HepG2 (cell line): ENCODE data around the gene GPC3. TPM values are rescaled to one million over a fixed set of nuclear protein-coding genes. Genes with fewer than 3 reads are reported as not detected.

Experiments used
- ATAC-seq: fragments of 200-7000 bp; cut with Tn5 transposase; 3 replicates; pipeline ENCODE4 v1.9.1; 2020; ENCODE audit warnings: mild to moderate bottlenecking, moderate library complexity
- BruUV-seq: library from RNA; stranded (reverse); fragments of 400-500 nt; replicated peaks from 2 replicates; lab custom pipeline; 2021; lab: Mats Ljungman, UMichigan
- CTCF ChIA-PET: fragments of 300-600 bp; formaldehyde crosslinking; extraction: SDS; loops from one replicate; lab custom pipeline; 2021; ENCODE audit warnings: low total read pairs, inconsistent platforms, low intra/inter-chr PET ratio; lab: Yijun Ruan, JAX
- POLR2A ChIA-PET: fragments of 350-600 bp; sonication (Branson Sonifier 250); formaldehyde crosslinking; loops from one replicate; lab custom pipeline; 2020; ENCODE audit warnings: antibody characterized with exemption, inconsistent platforms; lab: Yijun Ruan, JAX
- DNase-seq: peaks from one replicate; pipeline ENCODE4 v3.0.0-alpha.2; 2015; ENCODE audit warnings: low spot score
- FAIRE-seq: peaks from 3 replicates; lab custom pipeline; 2011; peaks lifted over from hg19 to GRCh38; lab: Jason Lieb, UNC
- H2AFZ ChIP-seq: one replicate; pipeline ENCODE4 v1.6.1; 2011; ENCODE audit warnings: low read length, inconsistent platforms
- H3K27ac ChIP-seq: fragments of 300-600 bp; 3 replicates; pipeline ENCODE4 v1.8.0; 2011; ENCODE audit warnings: mixed run types, mild to moderate bottlenecking, mixed read lengths, low read length, inconsistent platforms; ENCODE audit not compliant: insufficient read depth; ENCODE audit errors: extremely low read length
- H3K27me3 ChIP-seq, 2 experiments: fragments of 200-600 bp in 1 of 2; 2 replicates in 1 of 2; 3 replicates in 1 of 2; pipeline versions ENCODE4 v1.6.0 to v1.8.0; 2011; ENCODE audit warnings: low read length in 2 of 2, mild to moderate bottlenecking in 2 of 2, moderate library complexity in 2 of 2, inconsistent platforms in 1 of 2; ENCODE audit not compliant: insufficient read depth in 2 of 2, control insufficient read depth in 1 of 2
- H3K36me3 ChIP-seq, 2 experiments: fragments of 200-600 bp in 1 of 2; replicated peaks in 1 of 2; 2 replicates in 1 of 2; 3 replicates in 1 of 2; pipeline versions ENCODE4 v1.5.1 to v1.8.0; 2011; ENCODE audit warnings: low read length in 2 of 2, inconsistent platforms in 1 of 2; ENCODE audit not compliant: insufficient read depth in 2 of 2, control insufficient read depth in 1 of 2
- H3K4me1 ChIP-seq: 2 replicates; pipeline ENCODE4 v1.5.1; 2012; ENCODE audit warnings: low read length, inconsistent platforms; ENCODE audit not compliant: insufficient read depth
- H3K4me2 ChIP-seq: 2 replicates; pipeline ENCODE4 v1.6.0; 2011; ENCODE audit warnings: low read depth, low read length, inconsistent platforms
- H3K4me3 ChIP-seq, 3 experiments: fragments of 200-600 bp in 1 of 3; sonication (generic), shearing (Covaris generic) in 1 of 3; replicated peaks in 1 of 3; 2 replicates each; pipeline ENCODE4 v1.5.1; 2011 to 2016; ENCODE audit warnings: low read length in 3 of 3, inconsistent platforms in 2 of 3, low read depth in 2 of 3, mild to moderate bottlenecking in 2 of 3, control low read depth in 1 of 3, mixed read lengths in 1 of 3; ENCODE audit not compliant: insufficient read depth in 1 of 3
- H3K79me2 ChIP-seq: one replicate; pipeline ENCODE4 v1.6.1; 2011; ENCODE audit warnings: low read length, inconsistent platforms; ENCODE audit not compliant: insufficient read depth
- H3K9ac ChIP-seq: 2 replicates; pipeline ENCODE4 v1.6.0; 2011; ENCODE audit warnings: mild to moderate bottlenecking, low read depth, low read length, inconsistent platforms; ENCODE audit not compliant: insufficient read depth
- H3K9me3 ChIP-seq: 2 replicates; pipeline ENCODE4 v1.5.1; 2012; ENCODE audit warnings: mild to moderate bottlenecking, low read length
- H4K20me1 ChIP-seq: 2 replicates; pipeline ENCODE4 v1.6.0; 2011; ENCODE audit warnings: inconsistent platforms, mild to moderate bottlenecking, low read length, moderate library complexity; ENCODE audit not compliant: insufficient read depth
- EED ChIP-seq: sonication (generic); formaldehyde crosslinking; IDR thresholded peaks from 2 replicates; pipeline ENCODE4 v1.5.0; 2020; ENCODE audit warnings: mild to moderate bottlenecking, missing genetic modification reagents
- ETV6 ChIP-seq: sonication (generic); formaldehyde crosslinking; conservative IDR thresholded peaks from 2 replicates; pipeline ENCODE4 v1.4.0; 2020; ENCODE audit warnings: missing genetic modification reagents
- EZH2 ChIP-seq: conservative IDR thresholded peaks from 2 replicates; pipeline ENCODE4 v1.6.1; 2012; ENCODE audit warnings: mild to moderate bottlenecking, low read depth, low read length, moderate library complexity
- HDAC1 ChIP-seq: sonication (generic); formaldehyde crosslinking; IDR thresholded peaks from 2 replicates; pipeline ENCODE4 v1.5.1; 2020; ENCODE audit warnings: mild to moderate bottlenecking, missing genetic modification reagents
- MAFF ChIP-seq: IDR thresholded peaks from 2 replicates; pipeline ENCODE4 v1.6.1; 2011; ENCODE audit warnings: low read depth, low read length, improper control_type of control experiment
- MAZ ChIP-seq, 2 experiments: sonication (generic) in 1 of 2; formaldehyde crosslinking in 1 of 2; IDR thresholded peaks; 2 replicates each; pipeline versions ENCODE4 v1.5.0 to v1.6.1; 2012 to 2020; ENCODE audit warnings: low read depth in 2 of 2, mild to moderate bottlenecking in 2 of 2, borderline replicate concordance in 1 of 2, improper control_type of control experiment in 1 of 2, low read length in 1 of 2, missing genetic modification reagents in 1 of 2, moderate library complexity in 1 of 2
- PLRG1 ChIP-seq: fragments of 450-650 bp; conservative IDR thresholded peaks from 2 replicates; pipeline ENCODE4 v1.6.1; 2016
- ZBTB1 ChIP-seq: sonication (generic); formaldehyde crosslinking; IDR thresholded peaks from 2 replicates; pipeline ENCODE4 v1.4.0; 2020; ENCODE audit warnings: missing genetic modification reagents, borderline replicate concordance
- ZC3H13 ChIP-seq: sonication (generic); formaldehyde crosslinking; IDR thresholded peaks from 2 replicates; pipeline ENCODE4 v1.8.1; 2023; ENCODE audit warnings: mild to moderate bottlenecking, missing genetic modification reagents, moderate library complexity
- ZNF615 ChIP-seq: sonication (generic); formaldehyde crosslinking; IDR thresholded peaks from 2 replicates; pipeline ENCODE4 v1.5.0; 2020; ENCODE audit warnings: mild to moderate bottlenecking, missing genetic modification reagents, borderline replicate concordance
- ZNF674 ChIP-seq: sonication (generic); formaldehyde crosslinking; IDR thresholded peaks from 2 replicates; pipeline ENCODE4 v1.5.0; 2020; ENCODE audit warnings: low read depth, mild to moderate bottlenecking, missing genetic modification reagents
- ZNF713 ChIP-seq: sonication (generic); formaldehyde crosslinking; IDR thresholded peaks from 2 replicates; pipeline ENCODE4 v1.4.0; 2020; ENCODE audit warnings: mild to moderate bottlenecking, missing genetic modification reagents
- ZNF737 ChIP-seq: sonication (generic); formaldehyde crosslinking; IDR thresholded peaks from 2 replicates; pipeline ENCODE4 v1.5.0; 2020; ENCODE audit warnings: missing genetic modification reagents, mild to moderate bottlenecking, borderline replicate concordance
- ZNF747 ChIP-seq: sonication (generic); formaldehyde crosslinking; IDR thresholded peaks from 2 replicates; pipeline ENCODE4 v1.8.1; 2023; ENCODE audit warnings: missing genetic modification reagents, mild to moderate bottlenecking, borderline replicate concordance
- ZNF781 ChIP-seq: sonication (generic); formaldehyde crosslinking; IDR thresholded peaks from 2 replicates; pipeline ENCODE4 v1.5.1; 2020; ENCODE audit warnings: borderline replicate concordance, mild to moderate bottlenecking, missing genetic modification reagents; ENCODE audit errors: not compliant biosample characterization
- ZSCAN9 ChIP-seq: IDR thresholded peaks from 2 replicates; pipeline ENCODE4 v1.6.1; 2016; ENCODE audit warnings: borderline replicate concordance
- WGBS: methylation state at CpG from one replicate; pipeline ENCODE4 v1.1.6; 2017; ENCODE audit warnings: low lambda C conversion rate; 5-methylcytosine and 5-hydroxymethylcytosine counted together
- in situ Hi-C: cut with HindIII; loops from 2 replicates; pipeline ENCODE4 v1.10.0; 2017; ENCODE audit warnings: low pct_unique_long_range_greater_than_20kb; ENCODE audit not compliant: extremely low pct_ligation_motif_present
- intact Hi-C: fragments of 100-400 bp; cut with micrococcal nuclease; formaldehyde crosslinking; loops from one replicate; pipeline ENCODE4 v1.10.0; 2022; ENCODE audit not compliant: unreplicated experiment
- polyA plus RNA-seq, 8 experiments: library from polyadenylated mRNA; depleted of rRNA in 3 of 8; stranded (reverse) in 7 of 8; unstranded in 1 of 8; fragments of >200 nt; fragmentation: Illumina TruSeq in 4 of 8; extraction: Trizol in 4 of 8; gene quantifications; 2 replicates each; pipeline versions ENCODE4 v1.2.1 to v1.2.3, GENCODE V29; 2011 to 2016; ENCODE audit warnings: low read depth in 4 of 8, missing spikeins in 1 of 8, mixed read lengths in 1 of 8; ENCODE audit not compliant: insufficient read depth in 1 of 8
- total RNA-seq, 5 experiments: library from RNA; depleted of rRNA; stranded (reverse); fragments of >200 nt; fragmentation: Illumina TruSeq; extraction: Trizol; gene quantifications; 2 replicates each; pipeline ENCODE4 v1.2.3, GENCODE V29; 2016; ENCODE audit warnings: low read depth in 1 of 5
- TF ChIP-seq, protein P1 (sequence below): sonication (generic); formaldehyde crosslinking; IDR thresholded peaks from 2 replicates; pipeline ENCODE4 v1.8.1; 2023; ENCODE audit warnings: missing genetic modification reagents, inconsistent platforms, borderline replicate concordance
- TF ChIP-seq, protein P2 (sequence below): sonication (generic); formaldehyde crosslinking; IDR thresholded peaks from 2 replicates; pipeline ENCODE4 v1.4.0; 2020; ENCODE audit warnings: missing genetic modification reagents, low read depth, mild to moderate bottlenecking, borderline replicate concordance
- TF ChIP-seq, protein P3 (sequence below): sonication (generic); formaldehyde crosslinking; IDR thresholded peaks from 2 replicates; pipeline ENCODE4 v1.5.0; 2020; ENCODE audit warnings: mild to moderate bottlenecking, low read depth, missing genetic modification reagents, borderline replicate concordance

GPC3 gene
- total and polyA plus RNA-seq, 2 of the 13 experiments (the other 11 are each of a cell fraction or from before 2014, with no cell fraction given), result 1,799 to 3,263 TPM

DNA sequence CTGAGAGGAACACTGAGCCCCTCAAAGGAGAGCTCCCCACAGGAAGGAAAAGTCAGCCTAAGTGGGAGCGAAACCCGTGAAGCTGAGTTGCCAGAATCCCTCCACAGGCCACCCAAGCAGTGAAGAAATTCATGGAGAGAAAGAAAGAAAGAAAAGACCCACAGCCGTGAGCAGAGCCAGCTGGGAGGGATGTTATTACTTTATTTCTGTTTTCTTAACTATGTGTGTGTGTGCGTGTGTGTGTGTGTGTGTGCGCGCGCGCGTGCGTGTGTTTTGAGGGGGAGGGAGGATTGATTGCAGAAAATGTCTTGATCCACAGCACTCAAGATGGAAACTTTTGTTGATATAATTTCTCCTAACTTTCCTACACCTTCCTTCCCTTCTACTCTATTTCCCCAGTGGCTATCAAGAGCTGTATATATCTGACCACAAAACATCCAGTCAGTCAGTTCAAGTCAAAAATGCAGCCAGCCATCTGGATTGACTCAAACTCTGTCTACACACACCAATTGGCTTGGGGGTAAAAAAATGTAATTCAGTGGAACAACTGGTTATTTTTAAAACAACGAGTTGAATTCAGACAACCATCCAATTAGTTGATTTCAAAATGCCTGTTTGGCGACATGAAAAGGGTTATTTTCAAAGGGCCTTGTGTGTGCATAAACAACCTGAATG lies 13.8 kb upstream of the GPC3 start:
- in situ Hi-C loops, result no loop called here
- BruUV-seq, result no TSS peak
- H3K36me3 ChIP-seq, result no peaks in the 10 kb centered on the region
- H3K27ac ChIP-seq, result peak overlapping the region; percentile 44
- no peaks in the 10 kb centered on the region for H4K20me1 ChIP-seq
- H3K4me2 ChIP-seq, result no peak overlapping the region
- H2AFZ ChIP-seq, result no peak overlapping the region
- CTCF ChIA-PET, result no interaction called here
- TF ChIP-seq MAFF (no peak), ZNF747 (no peak), ZSCAN9 (CRISPR knock-in tag) (no peak), ZBTB1 (CRISPR knock-in tag) (no peak), PLRG1 (no peak), EZH2 (no peak), ZNF615 (CRISPR knock-in tag) (no peak), ZC3H13 (no peak), HDAC1 (CRISPR knock-in tag) (no peak), ETV6 (CRISPR knock-in tag) (no peak), ZNF781 (CRISPR knock-in tag) (no peak), EED (no peak), ZNF674 (CRISPR knock-in tag) (no peak), ZNF737 (CRISPR knock-in tag) (no peak), MAZ (IDR thresholded peaks at IDR 0.05; ENCODE audit: borderline replicate concordance, low read depth, low read length) (no peak), MAZ (CRISPR knock-in tag; IDR thresholded peaks at IDR 0.05; ENCODE audit: low read depth) (no peak), ZNF713 (CRISPR knock-in tag) (no peak)
- TF ChIP-seq, protein P1, sequence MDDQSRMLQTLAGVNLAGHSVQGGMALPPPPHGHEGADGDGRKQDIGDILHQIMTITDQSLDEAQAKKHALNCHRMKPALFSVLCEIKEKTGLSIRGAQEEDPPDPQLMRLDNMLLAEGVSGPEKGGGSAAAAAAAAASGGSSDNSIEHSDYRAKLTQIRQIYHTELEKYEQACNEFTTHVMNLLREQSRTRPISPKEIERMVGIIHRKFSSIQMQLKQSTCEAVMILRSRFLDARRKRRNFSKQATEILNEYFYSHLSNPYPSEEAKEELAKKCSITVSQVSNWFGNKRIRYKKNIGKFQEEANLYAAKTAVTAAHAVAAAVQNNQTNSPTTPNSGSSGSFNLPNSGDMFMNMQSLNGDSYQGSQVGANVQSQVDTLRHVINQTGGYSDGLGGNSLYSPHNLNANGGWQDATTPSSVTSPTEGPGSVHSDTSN (CRISPR knock-in tag), result no peak
- TF ChIP-seq, protein P2, sequence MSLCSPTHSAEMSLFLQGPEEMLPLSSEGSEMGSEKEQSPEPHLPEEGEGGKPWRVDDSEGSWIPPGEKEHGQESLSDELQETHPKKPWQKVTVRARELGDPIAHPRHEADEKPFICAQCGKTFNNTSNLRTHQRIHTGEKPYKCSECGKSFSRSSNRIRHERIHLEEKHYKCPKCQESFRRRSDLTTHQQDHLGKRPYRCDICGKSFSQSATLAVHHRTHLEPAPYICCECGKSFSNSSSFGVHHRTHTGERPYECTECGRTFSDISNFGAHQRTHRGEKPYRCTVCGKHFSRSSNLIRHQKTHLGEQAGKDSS (CRISPR knock-in tag), result no peak
- TF ChIP-seq, protein P3, sequence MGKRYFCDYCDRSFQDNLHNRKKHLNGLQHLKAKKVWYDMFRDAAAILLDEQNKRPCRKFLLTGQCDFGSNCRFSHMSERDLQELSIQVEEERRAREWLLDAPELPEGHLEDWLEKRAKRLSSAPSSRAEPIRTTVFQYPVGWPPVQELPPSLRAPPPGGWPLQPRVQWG (CRISPR knock-in tag), result no peak
- TF ChIP-seq, all 625 proteins: peak for 0
- DNase-seq, result no peak
- Histone ChIP-seq H3K4me1 (peaks cover 94% of the 10 kb centered on the region), H3K4me3 (no peak overlapping the region), H3K27me3 (no peaks in the 10 kb centered on the region), H3K79me2 (peaks cover 6% of the 10 kb centered on the region), H3K9ac (no peak overlapping the region), H3K9me3 (no peaks in the 10 kb centered on the region)
- WGBS, result 95% methylated on average over 12 of the region's 12 CpGs
- ATAC-seq, result no peak
- no peak for FAIRE-seq
- POLR2A ChIA-PET, result interaction anchor here (1.2 to 1.6 kb wide), 2 partner anchors 10 to 27 kb away, joined by 3 to 5 read pairs; no protein-coding TSS in a partner anchor
- intact Hi-C loops, result no loop called here
